Esophagus squamous epithelium (tissue), 5 donors: ENCODE results near the gene TBXAS1. TPM values are rescaled to one million over a fixed set of nuclear protein-coding genes. Genes with fewer than 3 reads are reported as not detected.

ENCODE experiments used
- DNase-seq: peaks from one replicate; lab custom pipeline; 2025; lab: John Stamatoyannopoulos, UW
- H3K27ac ChIP-seq, 4 donors: fragments of 200-600 bp; sonication (generic); one replicate each; pipeline ENCODE4 v1.5.1; 2016 to 2019; ENCODE audit warnings: mild to moderate bottlenecking in 1 of 4
- H3K27me3 ChIP-seq, 4 donors: fragments of 200-600 bp; sonication (generic); 1 replicate in 3 of 4; 2 replicates in 1 of 4; pipeline versions ENCODE4 v1.5.1 to v1.6.0; 2017 to 2021; ENCODE audit warnings: antibody characterized with exemption in 1 of 4
- H3K36me3 ChIP-seq, 3 donors: fragments of 200-600 bp; sonication (generic); one replicate each; pipeline ENCODE4 v1.5.1; 2016 to 2019
- H3K4me1 ChIP-seq, 3 donors: fragments of 200-600 bp; sonication (generic); one replicate each; pipeline ENCODE4 v1.5.1; 2017 to 2019
- H3K4me3 ChIP-seq, 4 donors: fragments of 200-600 bp; sonication (generic); 1 replicate in 3 of 4; 2 replicates in 1 of 4; pipeline ENCODE4 v1.5.1; 2016 to 2019; ENCODE audit warnings: mild to moderate bottlenecking in 2 of 4, moderate library complexity in 1 of 4
- H3K9me3 ChIP-seq, 3 donors: fragments of 200-600 bp; sonication (generic); one replicate each; pipeline ENCODE4 v1.5.1; 2016 to 2019
- POLR2A ChIP-seq, 4 donors: fragments of 450-650 bp; IDR thresholded peaks; one replicate each; pipeline ENCODE4 v1.6.1; 2017; ENCODE audit warnings: antibody characterized with exemption in 4 of 4, mild to moderate bottlenecking in 4 of 4, moderate library complexity in 3 of 4
- WGBS, 2 donors: methylation state at CpG; one replicate each; pipeline ENCODE4 v1.1.5; 2018; 5-methylcytosine and 5-hydroxymethylcytosine counted together
- intact Hi-C: fragments of 100-400 bp; cut with DNase I; formaldehyde crosslinking; loops from one replicate; pipeline ENCODE4 v1.15.0; 2022
- total RNA-seq, 4 donors: library from RNA; depleted of rRNA; stranded (reverse); fragments of >200 nt; gene quantifications; one replicate each; pipeline ENCODE4 v1.1.0, GENCODE V29; 2016
- TF ChIP-seq, protein P1 (sequence below), 6 experiments: fragments of 450-650 bp in 4 of 6; fragments of 200-600 bp in 2 of 6; sonication (generic) in 2 of 6; IDR thresholded peaks; one replicate each; pipeline ENCODE4 v1.5.1; 2016 to 2019; ENCODE audit warnings: antibody characterized with exemption in 6 of 6, mild to moderate bottlenecking in 4 of 6, moderate library complexity in 4 of 6
- donor health status: DM: yes; HTN: yes; CAD: no.

The TBXAS1 gene
- total RNA-seq, 4 donors from 2014 or later, result 9.4 to 24.8 (median 17.8) TPM

DNA sequence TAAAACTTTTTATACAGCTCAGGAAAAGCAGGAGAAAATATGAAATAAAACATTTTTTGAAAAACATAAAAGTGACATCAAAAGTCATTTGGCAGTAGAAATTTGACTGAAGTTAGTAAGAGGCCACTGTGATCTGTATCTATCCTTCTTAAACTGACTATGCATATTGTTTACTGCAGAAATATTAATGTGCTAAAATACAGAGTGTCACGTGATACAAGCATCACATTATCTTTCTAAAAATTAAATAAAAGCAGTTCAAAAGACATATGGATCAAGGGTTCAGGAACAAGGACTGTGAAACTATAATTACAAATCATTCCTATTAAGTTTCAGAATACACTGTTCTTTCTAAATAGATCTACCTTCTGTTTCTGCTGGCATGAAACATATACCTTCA lies 200.0 kb downstream of the TBXAS1 start:
- TF ChIP-seq, protein P1, sequence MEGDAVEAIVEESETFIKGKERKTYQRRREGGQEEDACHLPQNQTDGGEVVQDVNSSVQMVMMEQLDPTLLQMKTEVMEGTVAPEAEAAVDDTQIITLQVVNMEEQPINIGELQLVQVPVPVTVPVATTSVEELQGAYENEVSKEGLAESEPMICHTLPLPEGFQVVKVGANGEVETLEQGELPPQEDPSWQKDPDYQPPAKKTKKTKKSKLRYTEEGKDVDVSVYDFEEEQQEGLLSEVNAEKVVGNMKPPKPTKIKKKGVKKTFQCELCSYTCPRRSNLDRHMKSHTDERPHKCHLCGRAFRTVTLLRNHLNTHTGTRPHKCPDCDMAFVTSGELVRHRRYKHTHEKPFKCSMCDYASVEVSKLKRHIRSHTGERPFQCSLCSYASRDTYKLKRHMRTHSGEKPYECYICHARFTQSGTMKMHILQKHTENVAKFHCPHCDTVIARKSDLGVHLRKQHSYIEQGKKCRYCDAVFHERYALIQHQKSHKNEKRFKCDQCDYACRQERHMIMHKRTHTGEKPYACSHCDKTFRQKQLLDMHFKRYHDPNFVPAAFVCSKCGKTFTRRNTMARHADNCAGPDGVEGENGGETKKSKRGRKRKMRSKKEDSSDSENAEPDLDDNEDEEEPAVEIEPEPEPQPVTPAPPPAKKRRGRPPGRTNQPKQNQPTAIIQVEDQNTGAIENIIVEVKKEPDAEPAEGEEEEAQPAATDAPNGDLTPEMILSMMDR (IDR thresholded peaks at IDR 0.05), result no peak
- no peak for TF ChIP-seq POLR2A (IDR thresholded peaks at IDR 0.05)
- Histone ChIP-seq H3K36me3 (peaks cover 7 to 80% (median 14%) of the 10 kb centered on the region in 3 donors), H3K4me3 (no peak overlapping the region), H3K9me3 (no peaks in the 10 kb centered on the region), H3K4me1 (no peaks in the 10 kb centered on the region), H3K27ac (no peak overlapping the region), H3K27me3 (no peaks in the 10 kb centered on the region)
- DNase-seq, result no peak
- WGBS, 2 donors, result 80 to 87% methylated on average over 1 of the region's 1 CpG
- intact Hi-C loops, result no loop called here

GRCh38 chr7:140031364-140031763 lies 202.3 kb downstream of the TBXAS1 start:
- Histone ChIP-seq H3K27ac (no peak overlapping the region), H3K36me3 (peaks cover under 1 to 76% (median 3%) of the 10 kb centered on the region in 3 donors), H3K27me3 (no peaks in the 10 kb centered on the region), H3K4me3 (no peak overlapping the region), H3K4me1 (no peaks in the 10 kb centered on the region), H3K9me3 (no peaks in the 10 kb centered on the region)
- 75 to 100% methylated on average over 1 of the region's 1 CpG for WGBS, 2 donors
- no peak for DNase-seq
- intact Hi-C loops, result no loop called here
- TF ChIP-seq, protein P1 (IDR thresholded peaks at IDR 0.05), result no peak
- no peak for TF ChIP-seq POLR2A (IDR thresholded peaks at IDR 0.05)

GRCh38 chr7:140033036-140033435 lies 204.0 kb downstream of the TBXAS1 start:
- no peaks in the 10 kb centered on the region for H3K4me1 ChIP-seq
- peaks cover 0 to 76% (median 10%) of the 10 kb centered on the region in 3 donors for H3K36me3 ChIP-seq
- TF ChIP-seq, protein P1 (IDR thresholded peaks at IDR 0.05), result no peak
- TF ChIP-seq POLR2A (IDR thresholded peaks at IDR 0.05), result no peak
- H3K4me3 ChIP-seq, result no peak overlapping the region
- no peak overlapping the region for H3K27ac ChIP-seq
- DNase-seq, result no peak
- WGBS, 2 donors, result 61 to 63% methylated on average over 6 to 8 of the region's 8 CpGs
- H3K9me3 ChIP-seq, result no peaks in the 10 kb centered on the region
- intact Hi-C loops, result no loop called here
- H3K27me3 ChIP-seq, result no peaks in the 10 kb centered on the region

GRCh38 chr7:140033779-140034363 lies 204.8 kb downstream of the TBXAS1 start:
- intact Hi-C loops, result no loop called here
- no peak for TF ChIP-seq POLR2A (IDR thresholded peaks at IDR 0.05)
- TF ChIP-seq, protein P1 (IDR thresholded peaks at IDR 0.05), result no peak

DNA sequence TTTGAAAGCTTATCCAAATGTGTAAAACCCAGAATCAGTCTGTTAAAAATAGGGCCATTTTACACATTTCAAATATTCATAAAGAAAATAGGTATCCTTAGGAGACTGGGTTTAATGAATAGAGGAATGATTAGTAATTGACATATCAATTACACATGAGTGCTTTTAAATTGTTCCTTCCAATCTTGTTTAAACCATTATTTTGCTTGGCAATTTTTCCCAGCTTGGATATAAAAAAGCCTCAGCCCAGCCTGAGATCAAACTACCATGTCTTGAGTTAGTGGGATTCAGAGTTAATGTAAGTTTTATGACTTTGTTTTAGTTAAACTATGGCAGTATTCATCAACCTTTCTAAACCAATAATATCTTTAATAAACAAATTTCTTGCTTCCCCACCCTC lies 205.4 kb downstream of the TBXAS1 start:
- no peak overlapping the region for H3K27ac ChIP-seq
- intact Hi-C loops, result no loop called here
- H3K36me3 ChIP-seq, result peaks cover 0 to 80% (median 10%) of the 10 kb centered on the region in 3 donors
- no peak overlapping the region for H3K4me3 ChIP-seq
- TF ChIP-seq, protein P1 (IDR thresholded peaks at IDR 0.05), result no peak
- TF ChIP-seq POLR2A (IDR thresholded peaks at IDR 0.05), result no peak
- no peaks in the 10 kb centered on the region for H3K9me3 ChIP-seq
- no peaks in the 10 kb centered on the region for H3K4me1 ChIP-seq
- DNase-seq, result no peak
- no peaks in the 10 kb centered on the region for H3K27me3 ChIP-seq

More at GRCh38 chr7:140033779-140034363, 204.8 kb downstream of the TBXAS1 start:
- no peaks in the 10 kb centered on the region for H3K9me3 ChIP-seq
- H3K4me3 ChIP-seq, result no peak overlapping the region
- no peak overlapping the region for H3K27ac ChIP-seq
- H3K36me3 ChIP-seq, result peaks cover 0 to 76% (median 10%) of the 10 kb centered on the region in 3 donors
- WGBS, 2 donors, result 62 to 75% methylated on average over 13 to 14 of the region's 14 CpGs
- no peaks in the 10 kb centered on the region for H3K4me1 ChIP-seq
- DNase-seq, result no peak
- no peaks in the 10 kb centered on the region for H3K27me3 ChIP-seq
